ENCODE results near the gene CD6.

The CD6 gene

DNA sequence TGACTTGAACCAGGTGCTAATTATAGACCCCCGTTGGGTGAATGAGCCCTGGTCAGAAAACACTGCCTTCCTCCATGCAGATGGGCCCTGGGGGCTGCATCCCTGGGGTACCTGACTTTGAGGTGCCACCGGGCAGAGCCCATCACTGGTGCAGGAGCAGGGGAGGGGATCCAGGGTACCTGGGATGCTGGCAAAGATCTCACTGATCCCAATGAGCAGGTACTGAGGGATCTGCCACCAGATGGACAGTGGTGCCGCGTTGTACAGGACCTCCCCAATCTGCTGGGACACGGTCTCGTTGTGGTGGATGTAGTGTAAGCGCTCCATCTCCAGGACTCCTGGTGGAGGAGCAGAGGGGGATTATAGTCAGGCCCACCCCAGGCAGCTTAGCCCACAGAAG, 32.2 kb upstream of the CD6 start:
- DNase-seq (ENCODE audit: extremely low read depth, low read depth), result no peak
- no peak overlapping the region for H3K4me3 ChIP-seq (replicated peaks; ENCODE audit: low read depth, low read length)
- TF ChIP-seq, protein P1, sequence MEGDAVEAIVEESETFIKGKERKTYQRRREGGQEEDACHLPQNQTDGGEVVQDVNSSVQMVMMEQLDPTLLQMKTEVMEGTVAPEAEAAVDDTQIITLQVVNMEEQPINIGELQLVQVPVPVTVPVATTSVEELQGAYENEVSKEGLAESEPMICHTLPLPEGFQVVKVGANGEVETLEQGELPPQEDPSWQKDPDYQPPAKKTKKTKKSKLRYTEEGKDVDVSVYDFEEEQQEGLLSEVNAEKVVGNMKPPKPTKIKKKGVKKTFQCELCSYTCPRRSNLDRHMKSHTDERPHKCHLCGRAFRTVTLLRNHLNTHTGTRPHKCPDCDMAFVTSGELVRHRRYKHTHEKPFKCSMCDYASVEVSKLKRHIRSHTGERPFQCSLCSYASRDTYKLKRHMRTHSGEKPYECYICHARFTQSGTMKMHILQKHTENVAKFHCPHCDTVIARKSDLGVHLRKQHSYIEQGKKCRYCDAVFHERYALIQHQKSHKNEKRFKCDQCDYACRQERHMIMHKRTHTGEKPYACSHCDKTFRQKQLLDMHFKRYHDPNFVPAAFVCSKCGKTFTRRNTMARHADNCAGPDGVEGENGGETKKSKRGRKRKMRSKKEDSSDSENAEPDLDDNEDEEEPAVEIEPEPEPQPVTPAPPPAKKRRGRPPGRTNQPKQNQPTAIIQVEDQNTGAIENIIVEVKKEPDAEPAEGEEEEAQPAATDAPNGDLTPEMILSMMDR (IDR thresholded peaks at IDR 0.05; ENCODE audit: low read depth, low read length, missing control alignments), result no peak

- TF ChIP-seq, protein P1 (IDR thresholded peaks at IDR 0.05; ENCODE audit: low read depth, low read length, missing control alignments), result no peak
- H3K4me3 ChIP-seq (replicated peaks; ENCODE audit: low read depth, low read length), result no peak overlapping the region
- no peak for DNase-seq (ENCODE audit: extremely low read depth, low read depth)
Observed at GRCh38 chr11:60939855-60940254, 31.6 kb upstream of the CD6 start.

DNA sequence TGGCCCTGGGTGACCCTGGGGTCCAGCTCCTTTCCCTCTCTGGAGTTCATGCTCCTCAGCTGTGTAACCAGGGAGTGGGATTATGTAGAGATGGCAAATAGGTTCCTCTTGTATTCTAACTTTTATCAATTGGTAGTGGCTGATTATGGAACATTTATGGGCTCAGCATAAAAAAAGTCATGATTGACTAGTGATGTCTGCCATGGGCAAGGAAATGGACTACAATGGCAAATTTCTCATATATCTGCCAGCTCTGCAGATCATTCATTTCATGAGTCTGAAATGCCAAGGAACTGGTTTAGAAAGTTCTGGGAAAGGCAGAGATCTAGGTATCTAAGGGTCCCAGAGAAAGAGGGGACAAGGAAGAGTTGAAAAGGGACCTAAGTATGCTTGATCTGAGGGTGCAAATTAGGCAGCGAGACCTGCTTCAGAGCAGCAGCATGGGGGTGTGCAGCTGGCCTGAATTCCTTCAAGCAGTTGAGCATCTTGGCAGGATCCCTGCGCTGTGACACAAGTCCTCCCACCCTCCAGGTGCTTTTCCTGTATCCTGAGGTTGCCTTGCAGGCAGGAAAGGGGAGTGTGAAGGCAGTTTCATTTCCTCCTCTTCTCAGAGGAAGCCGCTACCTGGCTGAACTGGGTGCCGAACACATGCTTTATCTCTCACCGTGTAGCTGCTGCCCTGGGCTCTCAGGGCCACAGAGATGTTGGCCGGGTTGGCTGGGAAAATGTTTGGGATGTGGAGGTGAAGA, 29.9 kb upstream of the CD6 start:
- DNase-seq (ENCODE audit: extremely low read depth, low read depth), result no peak
- TF ChIP-seq, protein P1 (IDR thresholded peaks at IDR 0.05; ENCODE audit: low read depth, low read length, missing control alignments), result no peak
- no peak overlapping the region for H3K4me3 ChIP-seq (replicated peaks; ENCODE audit: low read depth, low read length)

GRCh38 chr11:60942219-60942618, 29.3 kb upstream of the CD6 start:
- TF ChIP-seq, protein P1 (IDR thresholded peaks at IDR 0.05; ENCODE audit: low read depth, low read length, missing control alignments), result no peak
- DNase-seq (ENCODE audit: extremely low read depth, low read depth), result no peak
- no peak overlapping the region for H3K4me3 ChIP-seq (replicated peaks; ENCODE audit: low read depth, low read length)

DNA sequence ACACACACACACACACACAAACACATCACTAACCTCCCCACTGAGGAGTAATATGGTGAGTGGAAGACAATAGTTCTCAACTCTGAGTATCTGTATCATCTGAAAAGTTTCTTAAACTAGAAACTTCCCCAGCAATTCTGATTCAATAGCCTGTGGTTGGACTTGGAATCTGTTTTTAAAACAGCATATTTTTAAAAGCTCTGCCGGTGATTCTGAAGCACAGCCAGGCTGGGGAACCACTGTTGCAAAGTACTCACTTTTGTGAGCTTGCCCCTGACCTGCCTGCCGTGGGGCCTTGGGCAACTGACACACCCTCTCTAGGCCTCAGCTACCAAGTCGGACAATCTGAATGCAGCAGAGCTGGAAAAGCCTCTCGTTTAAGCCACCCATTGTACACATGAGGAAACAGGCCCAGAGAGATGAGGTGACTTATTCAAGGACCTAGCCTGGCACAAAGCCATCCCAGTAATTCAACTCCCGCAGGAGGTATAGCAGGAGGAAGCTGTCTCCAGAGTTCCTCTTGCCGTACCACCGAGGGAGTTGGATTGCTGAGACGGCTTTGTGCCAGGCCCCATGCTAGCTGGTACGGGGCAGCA, 28.4 kb upstream of the CD6 start:
- no peak for DNase-seq (ENCODE audit: extremely low read depth, low read depth)
- TF ChIP-seq, protein P1 (IDR thresholded peaks at IDR 0.05; ENCODE audit: low read depth, low read length, missing control alignments), result no peak
- no peak overlapping the region for H3K4me3 ChIP-seq (replicated peaks; ENCODE audit: low read depth, low read length)

DNA sequence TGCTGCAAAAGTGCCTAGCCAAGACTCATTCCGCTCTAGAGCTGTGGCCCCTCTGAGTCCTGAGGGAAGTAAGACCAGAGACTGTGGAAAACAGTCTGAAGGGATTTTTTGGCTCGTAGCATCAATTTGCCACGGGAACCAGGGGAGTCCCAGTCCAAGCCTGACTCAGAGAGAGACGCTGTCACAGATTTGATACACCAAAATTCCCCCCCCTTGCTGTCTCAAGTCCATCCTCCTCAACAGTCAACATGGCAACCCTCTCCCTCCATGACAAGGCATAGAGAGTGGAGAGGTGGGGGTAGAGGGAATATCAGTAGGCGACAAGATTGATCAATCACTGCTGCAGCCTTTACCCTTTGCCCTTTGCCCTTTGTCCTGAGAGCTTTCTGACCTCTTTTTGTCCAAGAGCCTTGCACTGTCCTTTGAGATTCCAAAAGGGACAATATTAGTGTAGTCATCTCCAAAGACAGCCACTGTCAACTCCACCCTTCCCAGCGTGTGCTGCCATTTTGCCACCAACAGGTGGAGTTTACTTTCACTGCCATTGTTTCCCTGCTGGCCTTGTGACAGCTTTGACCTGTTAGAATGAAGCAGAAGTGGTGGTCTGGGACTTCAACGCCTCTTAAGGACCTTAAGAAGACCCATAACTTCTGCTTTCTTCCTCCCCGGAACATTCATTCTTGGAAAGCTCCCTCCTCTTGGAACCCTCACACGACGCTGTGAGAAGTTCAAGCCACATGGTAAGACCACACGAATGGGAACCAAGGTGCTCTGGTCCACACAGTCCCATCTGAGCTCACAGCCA, 26.8 kb upstream of the CD6 start:
- TF ChIP-seq, protein P1 (IDR thresholded peaks at IDR 0.05; ENCODE audit: low read depth, low read length, missing control alignments), result peak; percentile 20
- H3K4me3 ChIP-seq (replicated peaks; ENCODE audit: low read depth, low read length), result no peak overlapping the region
- no peak for DNase-seq (ENCODE audit: extremely low read depth, low read depth)
